ENCODE results near the gene SLC49A4.

SLC49A4 gene

DNA sequence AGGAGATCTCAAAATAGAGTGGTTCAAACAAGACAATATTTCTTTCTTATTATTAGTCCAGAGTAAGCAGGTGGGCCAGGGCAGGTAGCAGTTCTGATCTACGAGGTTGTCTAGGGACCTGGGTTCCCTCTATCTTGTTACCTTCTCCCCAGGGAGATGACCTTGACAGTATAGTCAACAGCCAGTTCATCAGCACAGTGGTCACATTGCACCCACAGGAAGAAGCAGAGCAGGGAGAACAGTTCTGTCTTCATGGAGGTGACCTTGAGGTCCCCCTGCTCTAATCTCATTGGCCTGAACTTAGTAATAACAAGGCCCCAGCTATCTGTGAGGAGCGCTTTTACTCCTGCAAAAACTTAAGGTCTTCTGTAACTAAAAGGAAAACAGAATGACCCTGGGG, 21.7 kb downstream of the SLC49A4 start:
- Histone ChIP-seq H2AK5ac (ENCODE audit: low read length, severe bottlenecking) (no peak overlapping the region), H3K27me3 (ENCODE audit: control insufficient read depth in 1 of 2, insufficient read depth in 1 of 2, low read length in 2 of 2) (no peaks in the 10 kb centered on the region), H2BK5ac (ENCODE audit: low read depth, low read length, poor library complexity, severe bottlenecking) (no peak overlapping the region), H3K18ac (ENCODE audit: low read depth in 1 of 2, low read length in 2 of 2) (no peak overlapping the region), H3K4me2 (ENCODE audit: low read length, poor library complexity, severe bottlenecking) (no peak overlapping the region), H4K91ac (ENCODE audit: low read length) (no peak overlapping the region), H3K27ac (ENCODE audit: low read length, poor library complexity, severe bottlenecking) (no peak overlapping the region), H3K14ac (ENCODE audit: low read length in 2 of 2) (no peak overlapping the region), H2BK120ac (ENCODE audit: low read depth, low read length) (no peak overlapping the region), H3K79me1 (replicated peaks; ENCODE audit: low read length, poor library complexity, severe bottlenecking) (peaks cover 2% of the 10 kb centered on the region), H2BK12ac (ENCODE audit: low read length in 2 of 2) (no peak overlapping the region), H3K4me3 (ENCODE audit: insufficient read depth in 1 of 2, low read depth in 1 of 2, low read length in 2 of 2) (no peak overlapping the region), H2AFZ (ENCODE audit: low read depth, low read length) (no peak overlapping the region), H3K4me1 (ENCODE audit: control insufficient read depth, insufficient read depth, low read depth, low read length) (no peaks in the 10 kb centered on the region), H3K4ac (ENCODE audit: low read depth in 1 of 2, low read length in 2 of 2) (no peak overlapping the region), H4K8ac (ENCODE audit: low read length) (no peak overlapping the region), H2BK15ac (ENCODE audit: low read depth, poor library complexity, severe bottlenecking) (no peak overlapping the region), H3K9me3 (ENCODE audit: control insufficient read depth, low read length) (no peaks in the 10 kb centered on the region), H3K23ac (ENCODE audit: low read length in 2 of 2) (no peak overlapping the region), H3K36me3 (ENCODE audit: control insufficient read depth in 1 of 2, insufficient read depth in 2 of 2, low read depth in 1 of 2, low read length in 2 of 2) (peaks cover 0 to 3% of the 10 kb centered on the region in 2 experiments), H3K9ac (ENCODE audit: low read length) (no peak overlapping the region)
- no peak for DNase-seq
- 94% methylated on average over 1 of the region's 2 CpGs for WGBS

DNA sequence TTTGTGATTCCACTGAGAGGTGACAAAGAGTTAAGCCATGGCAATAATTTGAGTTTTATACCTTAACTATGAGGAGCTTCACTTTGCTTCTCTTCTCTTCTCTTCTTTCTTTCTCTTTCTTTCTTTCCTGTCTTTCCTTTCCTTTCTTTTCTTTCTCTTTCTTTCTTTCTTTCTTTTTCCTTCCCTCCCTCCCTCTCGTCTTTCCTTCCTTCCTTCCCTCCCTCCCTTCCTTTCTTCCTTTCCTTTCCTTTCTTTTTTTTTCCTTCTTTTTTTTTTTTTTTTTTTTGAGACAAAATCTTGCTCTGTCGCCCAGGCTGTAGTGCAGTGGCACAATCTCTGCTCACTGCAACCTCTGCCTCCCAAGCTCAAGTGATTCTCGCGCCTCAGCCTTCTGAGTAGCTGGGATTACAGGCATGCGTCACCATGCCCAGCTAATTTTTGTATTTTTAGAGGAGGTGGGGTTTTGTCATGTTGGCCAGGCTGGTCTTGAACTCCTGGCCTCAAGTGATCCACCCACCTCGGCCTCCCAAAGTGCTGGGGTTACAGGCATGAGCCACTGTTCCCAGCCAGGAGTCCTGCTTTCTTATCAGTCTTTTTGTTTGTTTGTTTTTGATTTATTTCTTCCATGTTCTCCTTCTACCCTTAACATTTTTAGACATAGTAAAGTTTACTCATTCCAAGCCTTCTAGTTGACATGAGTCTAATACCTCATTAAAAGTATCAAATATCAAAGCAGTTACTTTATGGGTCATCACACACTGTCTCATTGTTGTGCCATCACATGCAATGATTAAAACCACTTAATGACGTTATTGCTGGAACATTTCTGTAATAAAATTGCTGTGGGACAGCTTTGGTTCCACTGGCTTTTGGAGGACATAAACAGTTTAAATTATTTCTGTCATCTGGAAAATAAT, 29.9 kb downstream of the SLC49A4 start:
- 93% methylated on average over 6 of the region's 7 CpGs for WGBS
- no peak overlapping the region for H2BK120ac ChIP-seq (ENCODE audit: low read depth, low read length)
- no peak overlapping the region for H3K18ac ChIP-seq (ENCODE audit: low read depth in 1 of 2, low read length in 2 of 2)
- no peak overlapping the region for H2AFZ ChIP-seq (ENCODE audit: low read depth, low read length)
- H2BK12ac ChIP-seq (ENCODE audit: low read length in 2 of 2), result no peak overlapping the region
- H2BK5ac ChIP-seq (ENCODE audit: low read depth, low read length, poor library complexity, severe bottlenecking), result no peak overlapping the region
- no peaks in the 10 kb centered on the region for H3K27me3 ChIP-seq (ENCODE audit: control insufficient read depth in 1 of 2, insufficient read depth in 1 of 2, low read length in 2 of 2)
- no peak overlapping the region for H3K23ac ChIP-seq (ENCODE audit: low read length in 2 of 2)
- H3K4me2 ChIP-seq (ENCODE audit: low read length, poor library complexity, severe bottlenecking), result no peak overlapping the region
- no peak overlapping the region for H3K4ac ChIP-seq (ENCODE audit: low read depth in 1 of 2, low read length in 2 of 2)
- H3K79me1 ChIP-seq (replicated peaks; ENCODE audit: low read length, poor library complexity, severe bottlenecking), result no peaks in the 10 kb centered on the region
- H3K4me3 ChIP-seq (ENCODE audit: insufficient read depth in 1 of 2, low read depth in 1 of 2, low read length in 2 of 2), result no peak overlapping the region
- H3K14ac ChIP-seq (ENCODE audit: low read length in 2 of 2), result no peak overlapping the region
- H3K27ac ChIP-seq (ENCODE audit: low read length, poor library complexity, severe bottlenecking), result no peak overlapping the region
- no peak overlapping the region for H4K91ac ChIP-seq (ENCODE audit: low read length)
- H3K9ac ChIP-seq (ENCODE audit: low read length), result no peak overlapping the region
- H3K4me1 ChIP-seq (ENCODE audit: control insufficient read depth, insufficient read depth, low read depth, low read length), result no peaks in the 10 kb centered on the region
- H3K36me3 ChIP-seq (ENCODE audit: control insufficient read depth in 1 of 2, insufficient read depth in 2 of 2, low read depth in 1 of 2, low read length in 2 of 2), result peaks cover 6 to 30% of the 10 kb centered on the region in 2 experiments
- H4K8ac ChIP-seq (ENCODE audit: low read length), result no peak overlapping the region
- H3K9me3 ChIP-seq (ENCODE audit: control insufficient read depth, low read length), result peaks cover 17% of the 10 kb centered on the region
- no peak overlapping the region for H2AK5ac ChIP-seq (ENCODE audit: low read length, severe bottlenecking)
- peak; percentile 62 for DNase-seq
- H2BK15ac ChIP-seq (ENCODE audit: low read depth, poor library complexity, severe bottlenecking), result no peak overlapping the region

DNA sequence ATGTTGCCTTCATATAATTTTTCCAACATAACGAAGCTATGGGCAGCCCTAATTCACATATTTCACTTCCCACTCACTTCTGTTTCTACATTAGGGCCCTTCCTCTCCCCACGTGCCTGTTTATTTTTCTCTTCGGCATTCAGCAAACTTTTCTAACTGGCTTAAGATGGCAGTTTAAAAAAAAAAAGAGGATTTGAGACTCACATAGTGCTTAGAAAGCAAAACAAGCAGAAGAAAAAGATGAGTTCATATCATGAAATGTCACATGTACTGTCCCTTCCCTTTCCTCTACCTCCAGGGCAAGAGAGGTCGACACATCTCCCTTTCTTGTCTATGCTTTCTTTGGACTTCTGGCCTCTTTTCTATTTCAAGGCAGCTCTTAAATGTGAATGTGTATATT, 30.6 kb downstream of the SLC49A4 start:
- Histone ChIP-seq H3K79me1 (replicated peaks; ENCODE audit: low read length, poor library complexity, severe bottlenecking) (no peaks in the 10 kb centered on the region), H4K8ac (ENCODE audit: low read length) (no peak overlapping the region), H2BK15ac (ENCODE audit: low read depth, poor library complexity, severe bottlenecking) (no peak overlapping the region), H3K23ac (ENCODE audit: low read length in 2 of 2) (no peak overlapping the region), H2BK12ac (ENCODE audit: low read length in 2 of 2) (no peak overlapping the region), H3K9me3 (ENCODE audit: control insufficient read depth, low read length) (peaks cover 17% of the 10 kb centered on the region), H3K9ac (ENCODE audit: low read length) (no peak overlapping the region), H2BK5ac (ENCODE audit: low read depth, low read length, poor library complexity, severe bottlenecking) (no peak overlapping the region), H3K27ac (ENCODE audit: low read length, poor library complexity, severe bottlenecking) (no peak overlapping the region), H3K18ac (ENCODE audit: low read depth in 1 of 2, low read length in 2 of 2) (no peak overlapping the region), H3K4me3 (ENCODE audit: insufficient read depth in 1 of 2, low read depth in 1 of 2, low read length in 2 of 2) (no peak overlapping the region), H3K36me3 (ENCODE audit: control insufficient read depth in 1 of 2, insufficient read depth in 2 of 2, low read depth in 1 of 2, low read length in 2 of 2) (peaks cover 6 to 30% of the 10 kb centered on the region in 2 experiments), H2AFZ (ENCODE audit: low read depth, low read length) (no peak overlapping the region), H2AK5ac (ENCODE audit: low read length, severe bottlenecking) (no peak overlapping the region), H4K91ac (ENCODE audit: low read length) (no peak overlapping the region), H3K14ac (ENCODE audit: low read length in 2 of 2) (no peak overlapping the region), H3K27me3 (ENCODE audit: control insufficient read depth in 1 of 2, insufficient read depth in 1 of 2, low read length in 2 of 2) (no peaks in the 10 kb centered on the region), H3K4me1 (ENCODE audit: control insufficient read depth, insufficient read depth, low read depth, low read length) (no peaks in the 10 kb centered on the region), H3K4ac (ENCODE audit: low read depth in 1 of 2, low read length in 2 of 2) (no peak overlapping the region), H3K4me2 (ENCODE audit: low read length, poor library complexity, severe bottlenecking) (no peak overlapping the region), H2BK120ac (ENCODE audit: low read depth, low read length) (no peak overlapping the region)
- WGBS, result 88% methylated on average over 1 of the region's 4 CpGs
- DNase-seq, result peak; percentile 1

DNA sequence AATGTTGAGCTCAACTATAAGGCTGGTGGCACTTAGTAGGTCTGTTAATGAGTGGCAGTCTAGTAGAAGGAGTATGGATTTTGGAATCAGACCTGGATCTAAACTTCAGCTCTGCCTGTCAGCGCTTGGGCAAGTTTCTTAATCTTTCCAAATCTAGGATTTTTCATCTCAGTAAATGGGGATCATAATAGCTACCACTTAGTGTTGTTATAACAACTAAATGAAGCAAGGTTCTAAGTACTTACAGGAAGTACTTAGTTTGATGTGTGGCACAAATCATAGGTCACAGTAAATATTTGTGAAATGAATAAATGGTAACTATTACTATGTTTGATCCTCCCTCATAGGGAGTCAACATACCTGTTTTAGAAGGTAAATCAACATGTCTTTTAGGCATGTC, 31.4 kb downstream of the SLC49A4 start:
- Histone ChIP-seq H3K23ac (ENCODE audit: low read length in 2 of 2) (no peak overlapping the region), H3K9me3 (ENCODE audit: control insufficient read depth, low read length) (peaks cover 17% of the 10 kb centered on the region), H3K18ac (ENCODE audit: low read depth in 1 of 2, low read length in 2 of 2) (no peak overlapping the region), H2AFZ (ENCODE audit: low read depth, low read length) (no peak overlapping the region), H2BK15ac (ENCODE audit: low read depth, poor library complexity, severe bottlenecking) (no peak overlapping the region), H4K91ac (ENCODE audit: low read length) (no peak overlapping the region), H3K4me1 (ENCODE audit: control insufficient read depth, insufficient read depth, low read depth, low read length) (no peaks in the 10 kb centered on the region), H3K27ac (ENCODE audit: low read length, poor library complexity, severe bottlenecking) (no peak overlapping the region), H2AK5ac (ENCODE audit: low read length, severe bottlenecking) (no peak overlapping the region), H3K14ac (ENCODE audit: low read length in 2 of 2) (no peak overlapping the region), H3K9ac (ENCODE audit: low read length) (no peak overlapping the region), H3K79me1 (replicated peaks; ENCODE audit: low read length, poor library complexity, severe bottlenecking) (no peaks in the 10 kb centered on the region), H3K4me3 (ENCODE audit: insufficient read depth in 1 of 2, low read depth in 1 of 2, low read length in 2 of 2) (no peak overlapping the region), H3K36me3 (ENCODE audit: control insufficient read depth in 1 of 2, insufficient read depth in 2 of 2, low read depth in 1 of 2, low read length in 2 of 2) (peaks cover 3 to 30% of the 10 kb centered on the region in 2 experiments), H2BK120ac (ENCODE audit: low read depth, low read length) (no peak overlapping the region), H3K4ac (ENCODE audit: low read depth in 1 of 2, low read length in 2 of 2) (no peak overlapping the region), H2BK5ac (ENCODE audit: low read depth, low read length, poor library complexity, severe bottlenecking) (no peak overlapping the region), H3K27me3 (ENCODE audit: control insufficient read depth in 1 of 2, insufficient read depth in 1 of 2, low read length in 2 of 2) (no peaks in the 10 kb centered on the region), H3K4me2 (ENCODE audit: low read length, poor library complexity, severe bottlenecking) (no peak overlapping the region), H4K8ac (ENCODE audit: low read length) (no peak overlapping the region), H2BK12ac (ENCODE audit: low read length in 2 of 2) (no peak overlapping the region)
- peak; percentile 6 for DNase-seq
- no CpG with 5 or more reads among the region's 1 CpG for WGBS

Measured in mesenchymal stem cell (in vitro differentiated cells and primary cell).